B cell (primary cell): ENCODE measurements around the gene STK11. TPM values are rescaled to one million over a fixed set of nuclear protein-coding genes. Genes with fewer than 3 reads are reported as not detected.

ENCODE experiments used
- ATAC-seq: fragments of 200-7000 bp; cut with Tn5 transposase; one replicate; pipeline ENCODE4 v1.10.0; 2021; ENCODE audit warnings: low read depth, mild to moderate bottlenecking, moderate number of reproducible peaks, moderate library complexity
- CTCF ChIA-PET: fragments of 350-600 bp; sonication (Branson Sonifier 250); formaldehyde crosslinking; loops from one replicate; lab custom pipeline; 2021; ENCODE audit warnings: antibody characterized with exemption, inconsistent platforms; lab: Charles Lee
- POLR2A ChIA-PET: fragments of 350-600 bp; sonication (Branson Sonifier 250); formaldehyde crosslinking; loops from one replicate; lab custom pipeline; 2021; ENCODE audit warnings: antibody characterized with exemption; lab: Charles Lee
- DNase-seq: peaks from one replicate; pipeline ENCODE4 v3.0.0; 2013
- H2AFZ ChIP-seq: 2 replicates; pipeline ENCODE4 v1.6.1; 2012; ENCODE audit warnings: mild to moderate bottlenecking, low read depth, low read length; ENCODE audit not compliant: insufficient read depth, poor library complexity, severe bottlenecking
- H3K27ac ChIP-seq, 2 donors: 1 replicate in 1 of 2; 2 replicates in 1 of 2; pipeline ENCODE4 v1.5.1; 2012 to 2013; ENCODE audit warnings: low read length in 2 of 2, mild to moderate bottlenecking in 2 of 2, moderate library complexity in 1 of 2
- H3K27me3 ChIP-seq, 4 experiments: fragments of 200-600 bp in 1 of 4; sonication (generic) in 1 of 4; replicated peaks in 1 of 4; 1 replicate in 2 of 4; 2 replicates in 2 of 4; pipeline versions ENCODE4 v1.6.1 to v1.7.0; 2013 to 2016; ENCODE audit warnings: low read length in 3 of 4, mild to moderate bottlenecking in 2 of 4, mixed read lengths in 1 of 4, moderate library complexity in 1 of 4; ENCODE audit not compliant: insufficient read depth in 4 of 4, control insufficient read depth in 3 of 4; ENCODE audit errors: control extremely low read depth in 1 of 4
- H3K36me3 ChIP-seq, 2 experiments: replicated peaks in 1 of 2; 1 replicate in 1 of 2; 2 replicates in 1 of 2; pipeline versions ENCODE4 v1.6.1 to v1.7.1; 2013; ENCODE audit warnings: low read length in 1 of 2; ENCODE audit not compliant: insufficient read depth in 2 of 2, control insufficient read depth in 1 of 2; ENCODE audit errors: control extremely low read depth in 1 of 2, extremely low read depth in 1 of 2
- H3K4me1 ChIP-seq, 2 donors: fragments of 200-600 bp in 1 of 2; sonication (generic) in 1 of 2; 1 replicate in 1 of 2; 2 replicates in 1 of 2; pipeline versions ENCODE4 v1.5.1 to v1.6.1; 2013 to 2017; ENCODE audit warnings: low read length in 2 of 2; ENCODE audit not compliant: control insufficient read depth in 2 of 2, insufficient read depth in 2 of 2
- H3K4me2 ChIP-seq: replicated peaks from 2 replicates; pipeline ENCODE3; 2012; ENCODE audit warnings: mild to moderate bottlenecking, low read depth, low read length; ENCODE audit not compliant: poor library complexity, severe bottlenecking
- H3K4me3 ChIP-seq, 5 experiments: fragments of 200-600 bp in 1 of 5; sonication (generic) in 1 of 5; 1 replicate in 3 of 5; 2 replicates in 2 of 5; pipeline versions ENCODE4 v1.5.1 to v1.7.0; 2011 to 2016; ENCODE audit warnings: low read length in 4 of 5, mild to moderate bottlenecking in 4 of 5, low read depth in 2 of 5, control low read depth in 1 of 5, moderate library complexity in 1 of 5; ENCODE audit not compliant: insufficient read depth in 1 of 5; ENCODE audit errors: control extremely low read depth in 1 of 5, extremely low read depth in 1 of 5
- H3K79me2 ChIP-seq: fragments of 200-600 bp; sonication (generic); one replicate; pipeline ENCODE4 v1.6.0; 2016; ENCODE audit warnings: low read length; ENCODE audit not compliant: control insufficient read depth, insufficient read depth
- H3K9ac ChIP-seq: fragments of 200-600 bp; sonication (generic); 2 replicates; pipeline ENCODE4 v1.6.1; 2017; ENCODE audit warnings: mild to moderate bottlenecking, low read length, moderate library complexity
- H3K9me3 ChIP-seq, 3 donors: one replicate each; pipeline versions ENCODE4 v1.6.1 to v1.7.1; 2013; ENCODE audit warnings: low read length in 2 of 3; ENCODE audit not compliant: control insufficient read depth in 2 of 3, insufficient read depth in 1 of 3; ENCODE audit errors: control extremely low read depth in 1 of 3
- H4K20me1 ChIP-seq: 2 replicates; pipeline ENCODE4 v1.6.0; 2012; ENCODE audit warnings: mild to moderate bottlenecking, low read length; ENCODE audit not compliant: insufficient read depth, control insufficient read depth, poor library complexity, severe bottlenecking
- H3K27ac Mint-ChIP-seq: one replicate; pipeline ENCODE4 v1.8.0; 2021; ENCODE audit warnings: mixed read lengths
- H3K27me3 Mint-ChIP-seq: one replicate; pipeline ENCODE4 v1.8.0; 2021; ENCODE audit warnings: mixed read lengths
- H3K4me1 Mint-ChIP-seq: one replicate; pipeline ENCODE4 v1.8.0; 2021; ENCODE audit warnings: mixed read lengths
- H3K4me3 Mint-ChIP-seq: one replicate; pipeline ENCODE4 v1.8.0; 2021; ENCODE audit warnings: mixed read lengths
- H3K9me3 Mint-ChIP-seq: one replicate; pipeline ENCODE4 v1.8.0; 2022; ENCODE audit warnings: mixed read lengths; ENCODE audit not compliant: insufficient read depth
- EZH2 ChIP-seq: IDR thresholded peaks from 2 replicates; pipeline ENCODE4 v1.6.1; 2012; ENCODE audit warnings: borderline replicate concordance, low read depth, mild to moderate bottlenecking, moderate library complexity, low read length; ENCODE audit not compliant: insufficient read depth, poor library complexity, severe bottlenecking
- WGBS: methylation state at CpG from one replicate; pipeline ENCODE4 v1.1.5; 2013; ENCODE audit warnings: missing lambda C conversion rate; ENCODE audit not compliant: insufficient coverage; 5-methylcytosine and 5-hydroxymethylcytosine counted together
- intact Hi-C: fragments of 100-400 bp; cut with micrococcal nuclease; formaldehyde crosslinking; loops from one replicate; pipeline ENCODE4 v1.10.0; 2022
- polyA plus RNA-seq: library from polyadenylated mRNA; depleted of rRNA; stranded (reverse); fragments of >200 nt; gene quantifications from 2 replicates; pipeline ENCODE4 v1.2.3, GENCODE V29; 2012
- total RNA-seq, 2 donors: library from RNA; stranded (reverse); fragments of 120-200 nt in 1 of 2; gene quantifications; 1 replicate in 1 of 2; 2 replicates in 1 of 2; pipeline versions ENCODE4 v1.2.3 to v1.2.4, GENCODE V29; 2013 to 2022
- TF ChIP-seq, protein P1 (sequence below): fragments of 200-600 bp; IDR thresholded peaks from one replicate; pipeline ENCODE4 v1.8.0; 2022; ENCODE audit warnings: antibody characterized with exemption, mild to moderate bottlenecking

Gene STK11
- total and polyA plus RNA-seq, 2 donors (not counting 1 experiment from before 2014, with no cell fraction given) = 87.9 to 89.9 TPM

GRCh38 chr19:1231729-1232637, 26.4 kb downstream of the STK11 start:
- Mint-ChIP-seq H3K4me1 (no peaks in the 10 kb centered on the region), H3K27ac (peak overlapping the region; percentile 6)

More at GRCh38 chr19:1231729-1232637, 26.4 kb downstream of the STK11 start:
- Histone ChIP-seq H3K36me3 (peaks cover 0 to 3% of the 10 kb centered on the region in 2 experiments), H3K9ac (no peak overlapping the region), H4K20me1 (peaks cover 4% of the 10 kb centered on the region), H3K27me3 (peaks cover 0 to 10% (median 4%) of the 10 kb centered on the region in 4 experiments), H3K4me3 (no peak overlapping the region), H3K79me2 (no peaks in the 10 kb centered on the region), H3K4me2 (no peak overlapping the region), H3K9me3 (no peaks in the 10 kb centered on the region), H3K4me1 (peaks cover 1% of the 10 kb centered on the region in 2 donors), H2AFZ (no peak overlapping the region), H3K27ac (no peak overlapping the region)
- CTCF ChIA-PET = interaction anchor here (1.1 kb wide), 1 partner anchor 12 kb away, joined by 3 read pairs; no protein-coding TSS in a partner anchor
- POLR2A ChIA-PET = interaction anchor here (0.7 to 1.1 kb wide), 2 partner anchors 37 to 384 kb away, joined by 3 to 6 read pairs; partner anchors contain the start of gene CIRBP
- DNase-seq (no peak), ATAC-seq (peak; percentile 10)
- no peaks in the 10 kb centered on the region for H3K27me3 Mint-ChIP-seq
- 88% methylated on average over 14 of the region's 15 CpGs for WGBS
- intact Hi-C loops = no loop called here
- no peak for TF ChIP-seq EZH2
- TF ChIP-seq, protein P1, sequence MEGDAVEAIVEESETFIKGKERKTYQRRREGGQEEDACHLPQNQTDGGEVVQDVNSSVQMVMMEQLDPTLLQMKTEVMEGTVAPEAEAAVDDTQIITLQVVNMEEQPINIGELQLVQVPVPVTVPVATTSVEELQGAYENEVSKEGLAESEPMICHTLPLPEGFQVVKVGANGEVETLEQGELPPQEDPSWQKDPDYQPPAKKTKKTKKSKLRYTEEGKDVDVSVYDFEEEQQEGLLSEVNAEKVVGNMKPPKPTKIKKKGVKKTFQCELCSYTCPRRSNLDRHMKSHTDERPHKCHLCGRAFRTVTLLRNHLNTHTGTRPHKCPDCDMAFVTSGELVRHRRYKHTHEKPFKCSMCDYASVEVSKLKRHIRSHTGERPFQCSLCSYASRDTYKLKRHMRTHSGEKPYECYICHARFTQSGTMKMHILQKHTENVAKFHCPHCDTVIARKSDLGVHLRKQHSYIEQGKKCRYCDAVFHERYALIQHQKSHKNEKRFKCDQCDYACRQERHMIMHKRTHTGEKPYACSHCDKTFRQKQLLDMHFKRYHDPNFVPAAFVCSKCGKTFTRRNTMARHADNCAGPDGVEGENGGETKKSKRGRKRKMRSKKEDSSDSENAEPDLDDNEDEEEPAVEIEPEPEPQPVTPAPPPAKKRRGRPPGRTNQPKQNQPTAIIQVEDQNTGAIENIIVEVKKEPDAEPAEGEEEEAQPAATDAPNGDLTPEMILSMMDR = no peak
- no peak overlapping the region for H3K4me3 Mint-ChIP-seq
- no peaks in the 10 kb centered on the region for H3K9me3 Mint-ChIP-seq
